PC-3 (cell line): ENCODE results near the gene KCTD20. TPM values are rescaled to one million over a fixed set of nuclear protein-coding genes. Genes with fewer than 3 reads are reported as not detected.
"Not testable (repeated sequence)": the region's sequence is repeated elsewhere in the genome, so short reads cannot be mapped to it uniquely, and the experiment has no call there.

Experiments
- ATAC-seq: fragments of 200-7000 bp; cut with Tn5 transposase; 2 replicates; pipeline ENCODE4 v1.9.1; 2020; ENCODE audit warnings: mild to moderate bottlenecking, moderate library complexity
- BruUV-seq: library from RNA; stranded (reverse); fragments of 400-500 nt; replicated peaks from 2 replicates; lab custom pipeline; 2021; lab: Mats Ljungman, UMichigan
- CTCF ChIA-PET: fragments of 300-600 bp; sonication (Branson Sonifier 250); formaldehyde crosslinking; loops from one replicate; lab custom pipeline; 2022; ENCODE audit warnings: antibody characterized with exemption; lab: Charles Lee
- POLR2A ChIA-PET: fragments of 300-600 bp; sonication (Branson Sonifier 250); formaldehyde crosslinking; loops from one replicate; lab custom pipeline; 2022; ENCODE audit warnings: antibody characterized with exemption; ENCODE audit not compliant: unreplicated experiment; lab: Charles Lee
- DNase-seq: peaks from one replicate; pipeline ENCODE4 v3.0.0-alpha.2; 2015
- H2AFZ ChIP-seq: fragments of 300-600 bp; sonication (generic); 2 replicates; pipeline ENCODE4 v1.6.0; 2016; ENCODE audit warnings: antibody characterized with exemption, low read length
- H3F3A ChIP-seq: fragments of 300-600 bp; sonication (generic); one replicate; pipeline ENCODE4 v1.6.0; 2017; ENCODE audit warnings: antibody characterized with exemption, low read length, control low read depth, mild to moderate bottlenecking; ENCODE audit not compliant: unreplicated experiment
- H3K27ac ChIP-seq: fragments of 300-600 bp; sonication (generic); 2 replicates; pipeline ENCODE4 v1.5.1; 2016; ENCODE audit warnings: mild to moderate bottlenecking, low read length
- H3K27me3 ChIP-seq: fragments of 300-600 bp; sonication (generic); 2 replicates; pipeline ENCODE4 v1.6.1; 2016; ENCODE audit warnings: low read length, mixed read lengths
- H3K36me3 ChIP-seq: fragments of 300-600 bp; sonication (generic); 2 replicates; pipeline ENCODE4 v1.6.1; 2016; ENCODE audit warnings: low read depth, mixed run types, low read length, mixed read lengths
- H3K4me1 ChIP-seq: fragments of 300-600 bp; sonication (generic); 2 replicates; pipeline ENCODE4 v1.5.1; 2016; ENCODE audit warnings: low read length; ENCODE audit not compliant: insufficient read depth
- H3K4me2 ChIP-seq: fragments of 300-600 bp; sonication (generic); 2 replicates; pipeline ENCODE4 v1.6.0; 2016; ENCODE audit warnings: low read length
- H3K4me3 ChIP-seq: fragments of 300-600 bp; sonication (generic); 2 replicates; pipeline ENCODE4 v1.5.1; 2016; ENCODE audit warnings: mild to moderate bottlenecking, low read length, mixed read lengths
- H3K79me2 ChIP-seq: fragments of 300-600 bp; sonication (generic); 2 replicates; pipeline ENCODE4 v1.6.1; 2017; ENCODE audit warnings: low read length, mixed read lengths
- H3K9ac ChIP-seq: fragments of 300-600 bp; sonication (generic); 2 replicates; pipeline ENCODE4 v1.6.0; 2016; ENCODE audit warnings: mild to moderate bottlenecking, low read length
- H3K9me2 ChIP-seq: fragments of 300-600 bp; sonication (generic); replicated peaks from 2 replicates; pipeline ENCODE4 v1.6.1; 2016; ENCODE audit warnings: mixed run types, low read length, mixed read lengths
- H3K9me3 ChIP-seq: fragments of 300-600 bp; sonication (generic); 2 replicates; pipeline ENCODE4 v1.6.1; 2016; ENCODE audit warnings: low read length, mixed read lengths
- H4K20me1 ChIP-seq: fragments of 300-600 bp; sonication (generic); 2 replicates; pipeline ENCODE4 v1.6.1; 2016; ENCODE audit warnings: low read length, mixed read lengths
- CTCF ChIP-seq: fragments of 300-600 bp; sonication (generic); conservative IDR thresholded peaks from 2 replicates; pipeline ENCODE4 v1.5.1; 2017; ENCODE audit warnings: antibody characterized with exemption, low read depth, mild to moderate bottlenecking, low read length
- EZH2 ChIP-seq: fragments of 300-600 bp; sonication (generic); IDR thresholded peaks from one replicate; pipeline ENCODE4 v1.6.1; 2017; ENCODE audit warnings: antibody characterized with exemption, mild to moderate bottlenecking, low read length; ENCODE audit not compliant: unreplicated experiment
- EZH2phosphoT487 ChIP-seq: fragments of 300-600 bp; sonication (generic); IDR thresholded peaks from 2 replicates; pipeline ENCODE4 v1.6.1; 2018; ENCODE audit warnings: mild to moderate bottlenecking, antibody characterized with exemption, low read length, borderline replicate concordance
- intact Hi-C: fragments of 100-400 bp; cut with micrococcal nuclease; formaldehyde crosslinking; loops from 2 replicates; pipeline ENCODE4 v1.9.0; 2023
- total RNA-seq: library from RNA; depleted of rRNA; stranded (reverse); fragments of >200 nt; gene quantifications from 2 replicates; pipeline ENCODE4 v1.2.3, GENCODE V29; 2014

The KCTD20 gene
- total RNA-seq, 1 experiment from 2014 or later = 26.5 TPM

- Histone ChIP-seq H3K36me3 (no peaks in the 10 kb centered on the region), H3K79me2 (no peaks in the 10 kb centered on the region), H3K4me3 (no peak overlapping the region), H3K9me2 (no peaks in the 10 kb centered on the region), H3F3A (no peaks in the 10 kb centered on the region), H3K4me2 (no peak overlapping the region), H3K9me3 (peaks cover 6% of the 10 kb centered on the region; the same call in 1 of the 2 replicates), H3K27ac (no peak overlapping the region), H3K9ac (no peak overlapping the region), H3K4me1 (no peaks in the 10 kb centered on the region), H2AFZ (no peak overlapping the region), H3K27me3 (no peaks in the 10 kb centered on the region), H4K20me1 (no peaks in the 10 kb centered on the region)
- ChIA-PET POLR2A (no interaction called here), CTCF (no interaction called here)
- intact Hi-C loops = no loop called here
- BruUV-seq = no TSS peak
- DNase-seq = no peak
- TF ChIP-seq EZH2 (no peak), EZH2phosphoT487 (no peak), CTCF (no peak)
- ATAC-seq = no peak
Observed at GRCh38 chr6:36402481-36402880, 40.3 kb upstream of the KCTD20 start.

DNA sequence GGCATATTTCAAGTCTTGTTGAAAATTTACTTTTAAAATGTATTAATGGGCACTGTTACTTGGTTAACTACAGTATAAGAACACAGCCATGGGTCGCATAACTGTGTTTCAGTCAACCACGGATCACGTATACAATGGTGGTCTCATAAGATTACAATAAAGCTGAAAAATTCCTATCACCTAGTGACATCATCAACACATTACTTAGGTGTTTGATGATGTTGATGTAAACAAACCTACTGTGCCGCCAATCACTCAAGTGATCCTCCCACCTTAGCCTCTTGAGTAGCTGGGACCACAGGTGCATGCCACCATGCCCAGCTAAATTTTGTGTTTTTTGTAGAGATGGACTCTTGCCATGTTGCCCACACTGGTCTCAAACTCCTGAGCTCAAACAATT lies 38.6 kb upstream of the KCTD20 start:
- Histone ChIP-seq H3K4me2 (no peak overlapping the region), H3K27ac (no peak overlapping the region), H3K4me3 (no peak overlapping the region), H3K9ac (no peak overlapping the region), H3K36me3 (no peaks in the 10 kb centered on the region), H3F3A (no peaks in the 10 kb centered on the region), H3K9me3 (no peaks in the 10 kb centered on the region), H3K27me3 (no peaks in the 10 kb centered on the region), H4K20me1 (no peaks in the 10 kb centered on the region), H3K9me2 (no peaks in the 10 kb centered on the region), H3K4me1 (no peaks in the 10 kb centered on the region), H3K79me2 (no peaks in the 10 kb centered on the region), H2AFZ (no peak overlapping the region)
- TF ChIP-seq EZH2phosphoT487 (no peak), EZH2 (no peak), CTCF (no peak)
- ChIA-PET CTCF (no interaction called here), POLR2A (no interaction called here)
- DNase-seq = no peak
- intact Hi-C loops = no loop called here
- no TSS peak for BruUV-seq
- no peak for ATAC-seq

- H3K27ac ChIP-seq, BruUV-seq, ATAC-seq, H3K27me3 ChIP-seq, H3K79me2 ChIP-seq, H3K4me2 ChIP-seq, H3F3A ChIP-seq, H3K9me2 ChIP-seq, H2AFZ ChIP-seq, POLR2A ChIA-PET, intact Hi-C loops, H3K4me3 ChIP-seq, H3K36me3 ChIP-seq, H3K9ac ChIP-seq, H3K9me3 ChIP-seq, DNase-seq, H3K4me1 ChIP-seq, CTCF ChIA-PET, H4K20me1 ChIP-seq: not testable (repeated sequence)
Observed at GRCh38 chr6:36409718-36410117, 33.1 kb upstream of the KCTD20 start.
